Mucosa of rectum (tissue), 2 donors: ENCODE measurements around the gene HMGCR.
"Not testable (repeated sequence)": the region's sequence is repeated elsewhere in the genome, so short reads cannot be mapped to it uniquely, and the experiment has no call there.

Experiments
- H3K27ac ChIP-seq, 2 donors: one replicate each; pipeline ENCODE4 v1.7.0; 2013; ENCODE audit warnings: inconsistent platforms in 2 of 2, low read depth in 2 of 2, low read length in 2 of 2
- H3K27me3 ChIP-seq, 2 donors: one replicate each; pipeline ENCODE4 v1.7.0; 2013; ENCODE audit warnings: low read length in 2 of 2; ENCODE audit not compliant: control insufficient read depth in 2 of 2, insufficient read depth in 2 of 2
- H3K36me3 ChIP-seq, 2 donors: one replicate each; pipeline ENCODE4 v1.7.0; 2013; ENCODE audit warnings: low read length in 2 of 2; ENCODE audit not compliant: control insufficient read depth in 2 of 2, insufficient read depth in 2 of 2
- H3K4me1 ChIP-seq, 2 donors: one replicate each; pipeline ENCODE4 v1.7.0; 2013; ENCODE audit warnings: low read length in 2 of 2, mild to moderate bottlenecking in 1 of 2; ENCODE audit not compliant: control insufficient read depth in 2 of 2, insufficient read depth in 2 of 2
- H3K4me3 ChIP-seq, 2 donors: one replicate each; pipeline ENCODE4 v1.7.0; 2013; ENCODE audit warnings: low read length in 2 of 2
- H3K9ac ChIP-seq, 2 donors: one replicate each; pipeline ENCODE4 v1.7.0; 2013; ENCODE audit warnings: low read length in 2 of 2, low read depth in 1 of 2, mild to moderate bottlenecking in 1 of 2
- H3K9me3 ChIP-seq, 2 donors: one replicate each; pipeline ENCODE4 v1.7.0; 2013; ENCODE audit warnings: low read length in 2 of 2; ENCODE audit not compliant: control insufficient read depth in 2 of 2
- donor health status: healthy.
- donor health status: Normal muscosa, but diverticular disease.

The HMGCR gene

GRCh38 chr5:75336615-75337336 is at the start of gene HMGCR:
TSS of gene HMGCR (plus strand) at chr5:75337220. CDS start at chr5:75342606, 5,386 bp downstream.
- peak within 1 kb of the TSS; percentile 82 to 94 for H3K9ac ChIP-seq
- peak within 1 kb of the TSS; percentile 92 to 95 for H3K4me3 ChIP-seq
- H3K9me3 ChIP-seq: no peaks in the 10 kb centered on the region
- H3K36me3 ChIP-seq: no peaks in the 10 kb centered on the region
- H3K27me3 ChIP-seq: no peaks in the 10 kb centered on the region
- H3K27ac ChIP-seq: peak within 1 kb of the TSS; percentile 92 to 93
- peaks cover 6 to 13% of the 10 kb centered on the region in 2 donors for H3K4me1 ChIP-seq

- H3K4me1 ChIP-seq, H3K27ac ChIP-seq, H3K9ac ChIP-seq, H3K9me3 ChIP-seq, H3K27me3 ChIP-seq, H3K36me3 ChIP-seq, H3K4me3 ChIP-seq: not testable (repeated sequence)
These were observed 45.2 kb upstream of the HMGCR start for GRCh38 chr5:75291844-75292243.

- Histone ChIP-seq H3K9ac (no peak overlapping the region), H3K27me3 (no peaks in the 10 kb centered on the region), H3K27ac (no peak overlapping the region), H3K36me3 (no peaks in the 10 kb centered on the region), H3K9me3 (no peaks in the 10 kb centered on the region), H3K4me1 (no peaks in the 10 kb centered on the region), H3K4me3 (no peak overlapping the region)
These were observed 36.9 kb upstream of the HMGCR start for GRCh38 chr5:75300084-75300483.

GRCh38 chr5:75303419-75303818 is 33.6 kb upstream of the HMGCR start:
- peaks cover 2 to 3% of the 10 kb centered on the region in 2 donors for H3K4me1 ChIP-seq

GRCh38 chr5:75304486-75304885 is 32.5 kb upstream of the HMGCR start:
- H3K27me3 ChIP-seq, H3K4me3 ChIP-seq, H3K36me3 ChIP-seq, H3K9ac ChIP-seq, H3K9me3 ChIP-seq, H3K27ac ChIP-seq, H3K4me1 ChIP-seq: not testable (repeated sequence)

More at GRCh38 chr5:75303419-75303818, 33.6 kb upstream of the HMGCR start:
- Histone ChIP-seq H3K27me3 (no peaks in the 10 kb centered on the region), H3K4me3 (no peak overlapping the region), H3K9ac (no peak overlapping the region), H3K9me3 (no peaks in the 10 kb centered on the region), H3K36me3 (no peaks in the 10 kb centered on the region), H3K27ac (no peak overlapping the region)

- H3K36me3 ChIP-seq: no peaks in the 10 kb centered on the region
- H3K4me3 ChIP-seq: no peak overlapping the region
- H3K27me3 ChIP-seq: no peaks in the 10 kb centered on the region
- H3K9ac ChIP-seq: no peak overlapping the region
- H3K9me3 ChIP-seq: no peaks in the 10 kb centered on the region
- peaks cover 2 to 5% of the 10 kb centered on the region in 2 donors for H3K4me1 ChIP-seq
- no peak overlapping the region for H3K27ac ChIP-seq
These were observed 30.3 kb upstream of the HMGCR start for GRCh38 chr5:75306746-75307145.

- no peaks in the 10 kb centered on the region for H3K27me3 ChIP-seq
- no peak overlapping the region for H3K4me3 ChIP-seq
- H3K4me1 ChIP-seq: peaks cover 2 to 5% of the 10 kb centered on the region in 2 donors
- H3K27ac ChIP-seq: peak overlapping the region; percentile 21 to 38
- no peak overlapping the region for H3K9ac ChIP-seq
- H3K36me3 ChIP-seq: no peaks in the 10 kb centered on the region
- H3K9me3 ChIP-seq: no peaks in the 10 kb centered on the region
These were observed 26.8 kb upstream of the HMGCR start for GRCh38 chr5:75310212-75310611.

- H3K27me3 ChIP-seq, H3K4me1 ChIP-seq, H3K9me3 ChIP-seq, H3K36me3 ChIP-seq, H3K9ac ChIP-seq, H3K27ac ChIP-seq, H3K4me3 ChIP-seq: not testable (repeated sequence)
These were observed 17.9 kb upstream of the HMGCR start for GRCh38 chr5:75319148-75319547.

GRCh38 chr5:75319638-75320037 is 17.4 kb upstream of the HMGCR start:
- Histone ChIP-seq H3K27me3 (no peaks in the 10 kb centered on the region), H3K9me3 (no peaks in the 10 kb centered on the region), H3K4me3 (no peak overlapping the region), H3K27ac (no peak overlapping the region), H3K9ac (no peak overlapping the region), H3K4me1 (peaks cover 0 to 2% of the 10 kb centered on the region in 2 donors), H3K36me3 (no peaks in the 10 kb centered on the region)

GRCh38 chr5:75320371-75320770 is 16.6 kb upstream of the HMGCR start:
- Histone ChIP-seq H3K27ac (no peak overlapping the region), H3K27me3 (no peaks in the 10 kb centered on the region), H3K4me3 (no peak overlapping the region), H3K9me3 (no peaks in the 10 kb centered on the region), H3K36me3 (no peaks in the 10 kb centered on the region), H3K4me1 (peaks cover 0 to 2% of the 10 kb centered on the region in 2 donors), H3K9ac (no peak overlapping the region)
